ENCODE measurements around the gene CNPY1. TPM values are rescaled to one million over a fixed set of nuclear protein-coding genes. Genes with fewer than 3 reads are reported as not detected.

The CNPY1 gene
- total and polyA plus RNA-seq, 9 of the 15 experiments (the other 6 are each of a cell fraction or from before 2014, with no cell fraction given), result not detected

- in situ Hi-C loops (cut with MboI), result no loop called here
- no peaks in the 10 kb centered on the region for H3K9me3 ChIP-seq (replicated peaks; ENCODE audit: control insufficient read depth, insufficient read depth, low read depth, low read length)
- BruUV-seq (replicated peaks), result no TSS peak
- 13% methylated on average over 6 of the region's 6 CpGs for WGBS (ENCODE audit: insufficient coverage, low coverage, missing lambda C conversion rate)
- H3K4me1 ChIP-seq (replicated peaks in 1 of 2; ENCODE audit: control insufficient read depth in 2 of 2, insufficient read depth in 2 of 2, low read length in 2 of 2), result peaks cover 15 to 21% of the 10 kb centered on the region in 2 experiments; a peak in 4 of 5 replicates
- TF ChIP-seq SP2 (IDR thresholded peaks at IDR 0.05; ENCODE audit: extremely low read depth, low read depth, low read length, poor library complexity, severe bottlenecking) (no peak), RAD51 (IDR thresholded peaks at IDR 0.05; ENCODE audit: borderline replicate concordance, low read depth) (no peak), CEBPZ (IDR thresholded peaks at IDR 0.05; ENCODE audit: borderline replicate concordance, low read depth, low read length) (no peak), NBN (IDR thresholded peaks at IDR 0.05; ENCODE audit: low read depth) (no peak), CBX5 (IDR thresholded peaks at IDR 0.05; ENCODE audit: borderline replicate concordance, low read depth) (no peak), JUND (IDR thresholded peaks at IDR 0.05; ENCODE audit: borderline replicate concordance, low read depth, low read length) (no peak), JUND (tag; IDR thresholded peaks at IDR 0.05; ENCODE audit: borderline replicate concordance, low read depth, low read length) (no peak), DPF2 (IDR thresholded peaks at IDR 0.05) (no peak), MXI1 (IDR thresholded peaks at IDR 0.05; ENCODE audit: low read depth, low read length) (no peak)
- TF ChIP-seq, protein P1, sequence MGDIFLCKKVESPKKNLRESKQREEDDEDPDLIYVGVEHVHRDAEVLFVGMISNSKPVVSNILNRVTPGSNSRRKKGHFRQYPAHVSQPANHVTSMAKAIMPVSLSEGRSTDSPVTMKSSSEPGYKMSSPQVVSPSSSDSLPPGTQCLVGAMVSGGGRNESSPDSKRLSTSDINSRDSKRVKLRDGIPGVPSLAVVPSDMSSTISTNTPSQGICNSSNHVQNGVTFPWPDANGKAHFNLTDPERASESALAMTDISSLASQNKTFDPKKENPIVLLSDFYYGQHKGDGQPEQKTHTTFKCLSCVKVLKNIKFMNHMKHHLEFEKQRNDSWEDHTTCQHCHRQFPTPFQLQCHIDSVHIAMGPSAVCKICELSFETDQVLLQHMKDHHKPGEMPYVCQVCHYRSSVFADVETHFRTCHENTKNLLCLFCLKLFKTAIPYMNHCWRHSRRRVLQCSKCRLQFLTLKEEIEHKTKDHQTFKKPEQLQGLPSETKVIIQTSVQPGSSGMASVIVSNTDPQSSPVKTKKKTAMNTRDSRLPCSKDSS (IDR thresholded peaks at IDR 0.05; ENCODE audit: low read depth, partially characterized antibody), result no peak
- TF ChIP-seq, protein P2, sequence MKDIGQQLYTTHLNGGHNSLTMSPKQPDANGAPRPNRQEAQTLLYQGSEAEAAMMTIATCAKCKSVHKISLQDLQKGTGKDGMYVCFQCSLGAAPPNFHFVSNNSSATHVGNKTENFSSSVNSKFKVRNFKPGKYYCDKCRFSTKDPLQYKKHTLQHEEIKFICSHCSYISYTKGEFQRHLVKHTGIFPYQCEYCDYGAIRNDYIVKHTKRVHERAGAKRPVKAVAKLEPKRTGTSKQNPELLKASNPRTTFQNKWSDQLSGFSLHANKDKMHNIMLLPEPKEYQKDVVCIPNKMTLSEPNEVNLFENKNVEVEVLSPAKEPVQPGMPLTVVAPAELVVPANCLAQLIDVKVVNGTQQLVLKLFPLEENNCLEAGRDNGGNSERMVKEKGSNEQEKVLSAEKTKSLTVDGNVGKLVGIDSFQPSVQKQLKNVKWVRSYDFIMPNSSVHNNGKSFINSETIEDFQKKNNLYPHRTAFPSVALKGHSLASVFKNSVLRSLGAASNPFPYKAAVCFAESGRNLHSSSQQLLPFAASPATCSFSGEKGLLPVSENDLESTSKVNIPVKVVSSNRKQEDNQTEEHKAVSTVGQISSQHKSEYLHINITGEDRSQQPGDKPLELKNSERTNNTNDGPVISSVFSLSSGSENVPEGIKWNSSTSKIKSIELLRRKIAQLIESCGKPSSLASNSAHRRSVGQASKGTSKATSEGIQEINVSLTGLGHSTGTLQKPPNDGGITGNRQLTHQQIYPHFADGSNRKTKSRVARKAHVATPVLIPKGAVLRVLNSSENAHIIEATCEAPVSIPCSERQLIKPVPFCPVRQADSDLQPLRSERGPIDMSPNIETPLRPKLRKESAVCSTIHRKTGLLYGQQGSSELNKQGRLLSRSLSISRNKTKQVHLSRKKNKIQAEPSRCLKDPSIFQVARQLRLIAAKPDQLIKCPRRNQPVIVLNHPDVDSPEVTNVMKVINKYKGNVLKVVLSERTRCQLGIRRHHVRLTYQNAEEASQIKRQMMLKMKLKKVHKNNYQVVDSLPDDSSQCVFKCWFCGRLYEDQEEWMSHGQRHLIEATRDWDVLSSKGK (CRISPR knock-in tag; IDR thresholded peaks at IDR 0.05), result no peak
- no peak overlapping the region for H3K4me3 ChIP-seq
- H4K20me1 ChIP-seq (replicated peaks; ENCODE audit: control insufficient read depth, insufficient read depth, low read length), result 0 out of 2 replicates have a peak, but pooled peaks cover 3% of the 10 kb centered on the region
- ChIA-PET CTCF (ENCODE audit: low intra/inter-chr PET ratio) (no interaction called here), POLR2A (interaction anchor here (1.7 to 2.1 kb wide), 2 partner anchors 10 kb away, joined by 6 to 7 read pairs; no protein-coding TSS in a partner anchor)
- H3K27me3 ChIP-seq (ENCODE audit: control insufficient read depth in 2 of 2, insufficient read depth in 2 of 2, low read length in 2 of 2), result peaks cover 79 to 93% of the 10 kb centered on the region in 2 experiments
- FAIRE-seq (no peak), DNase-seq (ENCODE audit: extremely low read depth in 1 of 4, low spot score in 3 of 4) (no peak), ATAC-seq (no peak)
- no peak overlapping the region for H3K4me2 ChIP-seq (ENCODE audit: insufficient read depth, low read length)
- intact Hi-C loops (cut with micrococcal nuclease), result no loop called here
- H3K79me2 ChIP-seq (ENCODE audit: control insufficient read depth, insufficient read depth, low read length), result no peaks in the 10 kb centered on the region
- H3K27ac ChIP-seq (ENCODE audit: extremely low read depth, low read depth, low read length), result no peak overlapping the region
- no peak overlapping the region for H2AFZ ChIP-seq (ENCODE audit: low read depth, low read length)
- no peaks in the 10 kb centered on the region for H3K36me3 ChIP-seq (ENCODE audit: control insufficient read depth, insufficient read depth, low read length)
- peaks cover 2% of the 10 kb centered on the region for H3K9me1 ChIP-seq (ENCODE audit: control insufficient read depth, insufficient read depth, low read length)
- no peak overlapping the region for H3K9ac ChIP-seq (ENCODE audit: insufficient read depth in 1 of 2, low read depth in 2 of 2, low read length in 2 of 2)
These were observed 39.6 kb upstream of the CNPY1 start for GRCh38 chr7:155585951-155586350.

All from K562 (cell line).